OCI-LY3 (cell line): ENCODE results near the gene FN3K.

Experiments
- H2AFZ ChIP-seq: fragments of 200-600, 300-600 bp; shearing (Covaris generic); 2 replicates; pipeline ENCODE4 v1.6.0; 2014; ENCODE audit warnings: antibody characterized with exemption, low read depth, low read length
- H3K27ac ChIP-seq: fragments of 200-600, 300-600 bp; sonication (generic); 2 replicates; pipeline ENCODE4 v1.5.1; 2014; ENCODE audit warnings: mild to moderate bottlenecking, low read length, moderate library complexity, mixed read lengths
- H3K27me3 ChIP-seq: fragments of 200-600, 300-600 bp; sonication (generic); 2 replicates; pipeline ENCODE4 v1.6.1; 2014; ENCODE audit warnings: low read depth, low read length, mixed read lengths
- H3K36me3 ChIP-seq: fragments of 200-600, 300-600 bp; sonication (generic); replicated peaks from 2 replicates; pipeline ENCODE3; 2014; ENCODE audit warnings: low read depth, low read length, mixed read lengths
- H3K4me1 ChIP-seq: fragments of 300-600, 200-600 bp; sonication (generic); 2 replicates; pipeline ENCODE4 v1.6.1; 2014; ENCODE audit warnings: low read length, mixed read lengths
- H3K4me2 ChIP-seq: fragments of 200-600, 300-600 bp; sonication (generic); 2 replicates; pipeline ENCODE4 v1.6.1; 2014; ENCODE audit warnings: low read length, mixed read lengths
- H3K4me3 ChIP-seq: fragments of 300-600, 200-600 bp; sonication (generic); 2 replicates; pipeline ENCODE4 v1.5.1; 2014; ENCODE audit warnings: antibody characterized with exemption, mild to moderate bottlenecking, low read length, moderate library complexity
- H3K79me2 ChIP-seq: fragments of 300-600, 200-600 bp; shearing (Covaris generic); 2 replicates; pipeline ENCODE4 v1.6.1; 2014; ENCODE audit warnings: mild to moderate bottlenecking, low read length, mixed read lengths
- H3K9ac ChIP-seq: fragments of 300-600, 200-600 bp; shearing (Covaris generic); 2 replicates; pipeline ENCODE4 v1.6.0; 2014; ENCODE audit warnings: mild to moderate bottlenecking, low read length, moderate library complexity
- H3K9me3 ChIP-seq: fragments of 200-600, 300-600 bp; shearing (Covaris generic); 2 replicates; pipeline ENCODE4 v1.6.1; 2014; ENCODE audit warnings: low read length, mixed read lengths; ENCODE audit not compliant: insufficient read depth
- H4K20me1 ChIP-seq: fragments of 200-600, 300-600 bp; sonication (generic); 2 replicates; pipeline ENCODE4 v1.6.1; 2016; ENCODE audit warnings: low read length, mixed read lengths; ENCODE audit not compliant: insufficient read depth
- EZH2phosphoT487 ChIP-seq: fragments of 200-600 bp; shearing (Covaris generic); IDR thresholded peaks from 2 replicates; pipeline ENCODE4 v1.6.1; 2018; ENCODE audit warnings: antibody characterized with exemption, mixed run types, low read depth
- TF ChIP-seq, protein P1 (sequence below): fragments of 200-600, 300-600 bp; sonication (generic); IDR thresholded peaks from 2 replicates; pipeline ENCODE4 v1.5.1; 2014; ENCODE audit warnings: antibody characterized with exemption, low read length, low read depth

FN3K gene

DNA sequence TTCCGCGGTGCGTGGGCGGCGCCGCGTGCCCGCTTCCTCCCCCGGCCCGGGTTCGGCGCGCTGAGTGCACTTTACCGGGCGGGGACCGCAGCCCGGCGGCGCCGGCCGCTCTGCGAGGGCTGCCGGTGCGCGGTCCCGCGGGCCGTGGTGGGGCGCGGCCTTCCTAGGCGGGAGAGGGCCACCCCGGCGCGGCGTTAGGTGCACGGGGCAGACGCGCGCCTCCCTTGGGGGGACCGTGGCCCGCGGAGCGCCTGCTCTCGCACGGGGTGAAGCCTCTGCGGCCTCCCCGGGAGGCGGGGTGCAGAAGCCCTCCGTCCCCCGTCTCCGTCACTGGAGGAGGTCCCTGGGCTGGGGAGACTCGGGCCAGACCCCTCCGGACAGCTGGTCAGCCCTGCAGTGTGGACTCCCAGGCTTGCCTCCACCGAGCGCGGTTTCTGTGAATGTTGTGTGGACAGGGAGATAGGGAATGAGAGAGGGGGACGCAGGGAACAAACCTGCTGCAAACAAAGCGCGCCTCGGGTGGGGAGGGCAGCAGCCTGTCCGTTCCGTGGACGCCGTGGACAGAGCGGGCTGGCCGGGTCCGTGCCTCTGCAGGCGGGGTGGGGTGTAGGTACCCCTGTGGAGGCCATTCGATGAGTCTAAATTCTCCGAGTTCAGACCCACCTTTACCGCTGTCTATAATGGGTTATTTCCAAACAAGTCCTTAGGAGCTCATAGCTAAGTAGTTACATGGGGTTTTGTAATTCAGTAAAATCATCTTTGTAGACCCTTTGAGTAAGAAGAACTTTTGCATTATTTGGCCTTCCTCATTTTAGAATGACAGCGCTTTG, 17.2 kb downstream of the FN3K start:
- Histone ChIP-seq H3K4me2 (peak overlapping the region; percentile 88), H3K27ac (peak overlapping the region; percentile 55), H4K20me1 (peaks cover 7% of the 10 kb centered on the region; the same call in 1 of the 2 replicates), H3K4me3 (peak overlapping the region; percentile 92), H3K9ac (peak overlapping the region; percentile 77), H3K27me3 (no peaks in the 10 kb centered on the region), H3K4me1 (peaks cover 7% of the 10 kb centered on the region), H3K9me3 (no peaks in the 10 kb centered on the region), H2AFZ (no peak overlapping the region), H3K36me3 (no peaks in the 10 kb centered on the region), H3K79me2 (peaks cover 44% of the 10 kb centered on the region)
- TF ChIP-seq, protein P1, sequence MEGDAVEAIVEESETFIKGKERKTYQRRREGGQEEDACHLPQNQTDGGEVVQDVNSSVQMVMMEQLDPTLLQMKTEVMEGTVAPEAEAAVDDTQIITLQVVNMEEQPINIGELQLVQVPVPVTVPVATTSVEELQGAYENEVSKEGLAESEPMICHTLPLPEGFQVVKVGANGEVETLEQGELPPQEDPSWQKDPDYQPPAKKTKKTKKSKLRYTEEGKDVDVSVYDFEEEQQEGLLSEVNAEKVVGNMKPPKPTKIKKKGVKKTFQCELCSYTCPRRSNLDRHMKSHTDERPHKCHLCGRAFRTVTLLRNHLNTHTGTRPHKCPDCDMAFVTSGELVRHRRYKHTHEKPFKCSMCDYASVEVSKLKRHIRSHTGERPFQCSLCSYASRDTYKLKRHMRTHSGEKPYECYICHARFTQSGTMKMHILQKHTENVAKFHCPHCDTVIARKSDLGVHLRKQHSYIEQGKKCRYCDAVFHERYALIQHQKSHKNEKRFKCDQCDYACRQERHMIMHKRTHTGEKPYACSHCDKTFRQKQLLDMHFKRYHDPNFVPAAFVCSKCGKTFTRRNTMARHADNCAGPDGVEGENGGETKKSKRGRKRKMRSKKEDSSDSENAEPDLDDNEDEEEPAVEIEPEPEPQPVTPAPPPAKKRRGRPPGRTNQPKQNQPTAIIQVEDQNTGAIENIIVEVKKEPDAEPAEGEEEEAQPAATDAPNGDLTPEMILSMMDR = no peak
- TF ChIP-seq EZH2phosphoT487 = no peak

DNA sequence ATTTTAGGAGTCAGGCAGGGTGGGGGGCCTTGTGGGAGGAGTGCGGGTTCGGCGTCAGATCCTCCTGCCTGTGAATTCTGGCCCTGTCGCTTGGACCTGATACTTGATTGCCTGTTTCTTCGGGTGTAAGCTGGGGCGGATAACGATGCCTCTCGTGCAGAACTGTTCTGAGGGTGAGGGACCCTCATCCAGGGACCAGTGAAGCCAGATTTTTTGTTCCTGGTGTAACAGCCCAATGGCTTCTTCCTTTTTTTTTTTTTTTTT, 17.7 kb downstream of the FN3K start:
- Histone ChIP-seq H3K4me1 (peaks cover 7% of the 10 kb centered on the region), H3K9me3 (no peaks in the 10 kb centered on the region), H3K27ac (no peak overlapping the region), H3K4me3 (peak overlapping the region; percentile 92), H3K79me2 (peaks cover 49% of the 10 kb centered on the region), H3K27me3 (no peaks in the 10 kb centered on the region), H2AFZ (no peak overlapping the region), H3K9ac (peak overlapping the region; percentile 77), H4K20me1 (peaks cover 7% of the 10 kb centered on the region; the same call in 1 of the 2 replicates), H3K4me2 (peak overlapping the region; percentile 88), H3K36me3 (no peaks in the 10 kb centered on the region)
- TF ChIP-seq, protein P1 = no peak
- TF ChIP-seq EZH2phosphoT487 = no peak

DNA sequence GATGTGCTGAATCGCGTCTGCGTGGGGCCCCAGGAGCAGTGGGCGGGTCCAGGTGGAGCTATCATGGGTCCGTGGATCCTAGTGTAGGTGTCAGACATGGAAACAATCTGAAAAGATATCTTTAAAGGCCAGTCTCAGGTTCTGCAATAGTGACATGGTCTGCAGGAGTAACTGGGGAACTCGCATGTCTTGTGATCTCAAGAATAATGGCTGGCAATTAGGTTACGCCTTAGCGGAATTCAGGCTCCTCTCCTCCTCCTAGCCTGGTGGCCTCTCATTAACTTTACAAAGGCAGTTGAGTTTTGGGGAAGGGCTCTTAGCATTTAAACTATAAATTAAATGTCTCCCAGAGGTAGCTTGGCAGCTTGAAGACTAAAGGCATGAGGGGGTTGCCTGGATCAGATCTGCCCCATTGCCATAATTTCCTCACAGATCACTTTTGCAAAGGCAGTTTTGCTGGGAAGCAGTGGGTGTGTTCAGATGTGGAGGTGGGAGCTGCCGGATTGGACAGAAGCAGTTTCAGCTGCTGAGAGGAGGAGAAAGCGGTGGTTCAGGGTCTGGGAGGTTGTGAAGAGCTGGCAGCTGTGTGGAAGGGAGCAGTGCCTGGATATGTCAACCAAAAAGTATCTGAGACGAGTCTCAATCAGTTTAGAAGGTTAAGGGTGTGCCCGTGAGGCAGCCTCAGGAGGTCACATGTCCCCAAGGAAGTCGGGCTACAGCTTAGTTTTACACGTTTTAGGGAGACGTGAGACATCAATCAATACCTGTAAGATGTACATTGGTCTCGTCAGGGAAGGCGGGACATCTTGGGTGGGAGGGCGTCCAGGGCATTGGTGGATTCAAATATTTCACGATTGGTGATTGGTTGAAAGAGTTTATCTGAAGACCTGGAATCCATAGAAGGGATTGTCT, 19.1 kb downstream of the FN3K start:
- H3K4me1 ChIP-seq = peaks cover 7% of the 10 kb centered on the region
- H3K27me3 ChIP-seq = no peaks in the 10 kb centered on the region
- TF ChIP-seq, protein P1 = no peak
- TF ChIP-seq EZH2phosphoT487 = no peak
- H2AFZ ChIP-seq = no peak overlapping the region
- H3K9ac ChIP-seq = no peak overlapping the region
- H3K9me3 ChIP-seq = no peaks in the 10 kb centered on the region
- peaks cover 7% of the 10 kb centered on the region; the same call in 1 of the 2 replicates for H4K20me1 ChIP-seq
- peaks cover 49% of the 10 kb centered on the region for H3K79me2 ChIP-seq
- no peak overlapping the region for H3K4me2 ChIP-seq
- H3K27ac ChIP-seq = no peak overlapping the region
- H3K4me3 ChIP-seq = no peak overlapping the region
- H3K36me3 ChIP-seq = no peaks in the 10 kb centered on the region

DNA sequence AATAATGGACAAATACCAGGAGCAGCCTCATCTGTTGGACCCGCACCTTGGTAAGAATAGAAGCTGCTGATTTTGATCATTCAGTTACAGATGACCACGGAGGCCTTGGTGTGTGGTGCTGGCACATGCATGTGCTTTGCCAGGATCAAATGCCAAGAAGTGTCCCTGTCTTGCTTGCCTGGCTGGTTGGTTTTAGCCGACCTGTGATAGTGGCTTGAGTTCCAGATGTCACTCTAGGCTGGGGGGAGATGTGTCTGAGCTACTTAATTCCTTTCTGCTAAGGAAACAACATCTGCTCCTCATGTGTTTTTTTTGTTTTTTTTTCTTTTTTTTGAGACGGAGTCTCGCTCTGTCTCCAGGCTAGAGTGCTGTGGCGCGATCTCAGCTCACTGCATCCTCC, 20.8 kb downstream of the FN3K start:
- no peak overlapping the region for H2AFZ ChIP-seq
- H3K4me1 ChIP-seq = peaks cover 7% of the 10 kb centered on the region
- no peaks in the 10 kb centered on the region for H3K9me3 ChIP-seq
- peaks cover 49% of the 10 kb centered on the region for H3K79me2 ChIP-seq
- H3K27me3 ChIP-seq = no peaks in the 10 kb centered on the region
- peaks cover 7% of the 10 kb centered on the region; the same call in 1 of the 2 replicates for H4K20me1 ChIP-seq
- peaks cover 3% of the 10 kb centered on the region for H3K36me3 ChIP-seq
- no peak overlapping the region for H3K9ac ChIP-seq
- TF ChIP-seq, protein P1 = no peak
- TF ChIP-seq EZH2phosphoT487 = no peak
- H3K4me3 ChIP-seq = no peak overlapping the region
- no peak overlapping the region for H3K4me2 ChIP-seq
- no peak overlapping the region for H3K27ac ChIP-seq
